BLaER1 treated with 17β-estradiol and CSF1 and Interleukin-3, amounts not matched to agents 10 nM and 100 nM (cell line): ENCODE measurements around the gene ZNF689.
"Not testable (repeated sequence)": the region's sequence is repeated elsewhere in the genome, so short reads cannot be mapped to it uniquely, and the experiment has no call there.

Source experiments
- H3K27ac ChIP-seq, 11 experiments: shearing (Covaris generic); formaldehyde crosslinking; 2 replicates each; pipeline ENCODE4 v1.8.1; 2022
- H3K27me3 ChIP-seq, 11 experiments: shearing (Covaris generic); formaldehyde crosslinking; 2 replicates each; pipeline ENCODE4 v1.8.1; 2022
- H3K36me3 ChIP-seq, 11 experiments: shearing (Covaris generic); formaldehyde crosslinking; 2 replicates each; pipeline ENCODE4 v1.8.1; 2022
- H3K4me1 ChIP-seq, 10 experiments: shearing (Covaris generic); formaldehyde crosslinking; 2 replicates each; pipeline ENCODE4 v1.8.1; 2022
- H3K4me2 ChIP-seq, 11 experiments: shearing (Covaris generic); formaldehyde crosslinking; 2 replicates each; pipeline ENCODE4 v1.8.1; 2022
- H3K4me3 ChIP-seq, 10 experiments: shearing (Covaris generic); formaldehyde crosslinking; 2 replicates each; pipeline ENCODE4 v1.8.1; 2022
- H3K9ac ChIP-seq, 11 experiments: shearing (Covaris generic); formaldehyde crosslinking; 2 replicates each; pipeline ENCODE4 v1.8.1; 2022
- H3K9me3 ChIP-seq, 11 experiments: shearing (Covaris generic); formaldehyde crosslinking; replicated peaks in 1 of 11; 2 replicates each; pipeline ENCODE4 v1.8.1; 2022
- H4K20me1 ChIP-seq, 11 experiments: shearing (Covaris generic); formaldehyde crosslinking; 2 replicates each; pipeline ENCODE4 v1.8.1; 2022
- Cebpa-rat ChIP-seq, 11 experiments: shearing (Covaris generic); IDR thresholded peaks; 2 replicates each; pipeline ENCODE4 v1.8.1; 2022

The ZNF689 gene

DNA sequence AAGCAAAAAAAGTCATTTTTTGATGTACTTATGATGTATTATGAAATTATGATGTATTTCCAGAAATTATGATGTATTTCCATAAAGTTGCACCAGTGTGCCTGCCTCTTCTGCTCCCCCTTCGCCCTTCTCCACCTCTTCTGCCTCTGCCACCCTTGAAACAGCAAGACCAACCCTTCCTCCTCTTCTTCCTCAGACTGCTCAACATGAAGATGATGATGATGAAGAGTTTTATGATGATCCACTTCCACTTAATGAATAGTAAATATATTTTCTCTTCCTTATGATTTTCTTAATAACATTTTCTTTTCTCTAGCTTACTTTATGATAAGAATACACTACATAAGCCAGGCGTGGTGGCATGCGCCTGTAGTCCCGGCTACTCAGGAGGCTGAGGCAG is 17.3 kb downstream of the ZNF689 start:
- H3K9me3 ChIP-seq, result peaks cover 0 to 4% (median 0%) of the 10 kb centered on the region in 11 experiments; a peak in 1 of 22 replicates
- no peak overlapping the region for H3K4me2 ChIP-seq
- H3K4me3 ChIP-seq, result no peak overlapping the region
- no peak overlapping the region for H3K9ac ChIP-seq
- no peaks in the 10 kb centered on the region for H3K27me3 ChIP-seq
- H3K27ac ChIP-seq, result no peak overlapping the region
- H4K20me1 ChIP-seq, result no peaks in the 10 kb centered on the region
- peaks cover 5 to 69% (median 39%) of the 10 kb centered on the region in 11 experiments; a peak in 21 of 22 replicates for H3K36me3 ChIP-seq
- TF ChIP-seq Cebpa-rat (IDR thresholded peaks at IDR 0.05), result no peak
- peaks cover 0 to 10% (median under 1%) of the 10 kb centered on the region in 10 experiments; a peak in 4 of 20 replicates for H3K4me1 ChIP-seq

DNA sequence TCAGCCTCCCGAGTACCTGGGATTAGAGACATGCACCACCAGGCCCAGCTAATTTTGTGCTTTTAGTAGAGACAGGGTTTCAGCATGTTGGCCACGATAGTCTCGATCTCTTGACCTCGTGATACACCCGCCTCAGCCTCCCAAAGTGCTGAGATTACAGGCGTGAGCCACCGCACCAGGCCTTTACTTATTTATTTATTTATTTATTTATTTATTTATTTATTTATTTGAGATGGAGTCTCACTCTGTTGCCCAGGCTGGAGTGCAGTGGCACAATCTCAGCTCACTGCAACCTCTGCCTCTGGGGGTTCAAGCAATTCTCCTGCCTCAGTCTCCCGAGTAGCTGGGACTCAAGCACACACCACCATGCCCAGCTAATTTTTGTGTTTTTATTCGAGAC is 19.3 kb downstream of the ZNF689 start:
- H3K4me3 ChIP-seq, H3K27me3 ChIP-seq, H4K20me1 ChIP-seq, H3K27ac ChIP-seq, H3K9ac ChIP-seq, H3K9me3 ChIP-seq, H3K4me2 ChIP-seq: not testable (repeated sequence)
- peaks cover 7 to 23% (median 12%) of the 10 kb centered on the region in 10 experiments for H3K4me1 ChIP-seq
- peaks cover 5 to 72% (median 48%) of the 10 kb centered on the region in 11 experiments; a peak in 21 of 22 replicates for H3K36me3 ChIP-seq

DNA sequence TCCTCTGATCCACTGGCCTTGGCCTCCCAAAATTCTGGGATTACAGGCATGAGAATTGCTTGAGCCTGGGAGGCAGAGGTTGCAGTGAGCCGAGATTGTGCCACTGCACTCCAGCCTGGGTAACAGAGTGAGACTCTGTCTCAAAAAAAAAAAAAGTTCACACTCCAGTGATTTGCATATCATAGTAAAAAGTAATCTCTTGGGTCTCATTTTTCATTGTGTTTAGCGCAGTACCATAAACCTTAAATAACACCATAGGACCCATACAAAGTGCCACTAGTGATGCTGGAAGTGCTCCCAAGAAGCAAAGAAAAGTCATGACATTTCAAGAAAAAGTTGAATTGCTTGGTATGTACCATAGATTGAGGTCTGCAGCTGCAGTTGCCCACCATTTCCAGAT is 20.6 kb downstream of the ZNF689 start:
- Histone ChIP-seq H3K36me3 (peaks cover 5 to 64% (median 41%) of the 10 kb centered on the region in 11 experiments; a peak in 21 of 22 replicates), H3K4me1 (peaks cover 10 to 26% (median 16%) of the 10 kb centered on the region in 10 experiments)
- not testable (repeated sequence) for H3K27me3 ChIP-seq, H3K4me2 ChIP-seq, H4K20me1 ChIP-seq, H3K4me3 ChIP-seq, H3K9ac ChIP-seq, H3K27ac ChIP-seq, H3K9me3 ChIP-seq

DNA sequence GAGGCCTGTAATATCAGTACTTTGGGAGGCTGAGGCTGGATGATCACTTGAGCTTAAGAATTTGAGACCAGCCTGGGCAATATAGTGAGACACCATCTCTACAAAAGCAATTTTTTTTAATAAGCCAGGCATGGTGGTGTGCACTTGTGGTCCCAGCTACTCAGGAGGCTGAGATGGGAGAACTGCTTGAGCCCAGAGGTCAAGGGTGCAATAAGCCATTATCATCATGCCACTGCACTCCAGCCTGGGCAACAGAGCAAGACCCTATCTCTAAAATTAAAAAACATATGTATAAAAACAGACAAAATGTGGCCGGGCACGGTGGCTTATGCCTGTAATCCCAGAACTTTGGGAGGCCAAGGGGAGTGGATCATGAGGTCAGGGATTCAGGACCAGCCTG is 21.5 kb downstream of the ZNF689 start:
- Histone ChIP-seq H3K9me3 (no peaks in the 10 kb centered on the region), H3K4me1 (peaks cover 19 to 36% (median 25%) of the 10 kb centered on the region in 10 experiments), H3K27ac (no peak overlapping the region), H3K4me2 (no peak overlapping the region; a peak in 1 of 22 replicates), H3K9ac (no peak overlapping the region), H4K20me1 (no peaks in the 10 kb centered on the region), H3K4me3 (no peak overlapping the region), H3K27me3 (no peaks in the 10 kb centered on the region), H3K36me3 (peaks cover 5 to 63% (median 39%) of the 10 kb centered on the region in 11 experiments; a peak in 21 of 22 replicates)
- TF ChIP-seq Cebpa-rat (IDR thresholded peaks at IDR 0.05), result no peak

DNA sequence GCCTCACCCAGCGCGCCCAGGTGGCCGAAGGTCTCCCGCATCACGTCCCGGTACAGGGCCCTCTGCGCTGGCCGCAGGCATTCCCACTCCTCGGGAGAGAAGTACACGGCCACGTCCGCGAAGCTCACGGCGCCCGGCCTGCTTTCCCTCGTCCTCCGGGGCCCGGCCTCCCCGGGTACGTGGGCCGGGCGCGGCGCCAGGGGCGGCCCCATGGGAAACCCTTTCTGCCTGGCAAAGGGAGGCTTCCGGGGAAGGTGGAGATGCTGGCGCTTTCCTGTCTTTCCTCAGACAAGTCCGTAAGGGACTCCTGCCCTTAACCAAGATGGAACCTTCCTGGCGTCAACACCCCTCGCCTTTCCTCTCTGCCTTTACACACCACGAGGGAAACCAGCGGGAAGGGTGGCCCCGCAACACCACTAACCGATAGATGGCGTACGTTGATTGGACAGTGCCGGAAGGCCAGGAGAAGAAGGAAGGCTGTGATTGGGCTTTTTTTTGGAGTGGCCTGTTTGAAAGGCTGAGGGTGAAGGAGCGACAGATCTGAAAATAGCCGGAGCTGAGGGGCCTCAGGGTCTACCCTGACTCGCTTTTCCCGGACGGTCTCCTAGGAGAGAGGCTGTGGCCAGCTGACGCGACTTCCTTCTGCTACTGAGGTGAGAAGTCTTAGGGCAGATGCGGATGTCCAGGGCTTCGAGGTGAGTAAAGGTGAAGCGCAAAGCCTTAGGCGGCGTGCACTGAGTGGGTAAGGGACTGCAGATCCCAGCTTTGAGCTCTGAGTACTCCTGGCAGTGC is 24.6 kb downstream of the ZNF689 start, which contains the start of gene ZNF785:
Gene ZNF785, minus strand, starts transcription at position 298 of the 792 bp plus-strand sequence. Its CDS starts 86 bp downstream, at position 212.
- peaks cover 26 to 70% (median 53%) of the 10 kb centered on the region in 11 experiments for H3K36me3 ChIP-seq
- H3K9ac ChIP-seq, result peak within 1 kb of the TSS; percentile 85 to 97 (median 92)
- no peaks in the 10 kb centered on the region for H3K9me3 ChIP-seq
- H3K27ac ChIP-seq, result peak within 1 kb of the TSS; percentile 81 to 98 (median 94)
- peak within 1 kb of the TSS; percentile 64 to 86 (median 76) for H3K4me3 ChIP-seq
- peak within 1 kb of the TSS; percentile 77 to 98 (median 87) for H3K4me2 ChIP-seq
- H3K27me3 ChIP-seq, result no peaks in the 10 kb centered on the region
- peaks cover 42 to 59% (median 47%) of the 10 kb centered on the region in 10 experiments for H3K4me1 ChIP-seq
- no peak for TF ChIP-seq Cebpa-rat (IDR thresholded peaks at IDR 0.05)
- peaks cover 0 to 18% (median 8%) of the 10 kb centered on the region in 11 experiments; a peak in 8 of 22 replicates for H4K20me1 ChIP-seq

DNA sequence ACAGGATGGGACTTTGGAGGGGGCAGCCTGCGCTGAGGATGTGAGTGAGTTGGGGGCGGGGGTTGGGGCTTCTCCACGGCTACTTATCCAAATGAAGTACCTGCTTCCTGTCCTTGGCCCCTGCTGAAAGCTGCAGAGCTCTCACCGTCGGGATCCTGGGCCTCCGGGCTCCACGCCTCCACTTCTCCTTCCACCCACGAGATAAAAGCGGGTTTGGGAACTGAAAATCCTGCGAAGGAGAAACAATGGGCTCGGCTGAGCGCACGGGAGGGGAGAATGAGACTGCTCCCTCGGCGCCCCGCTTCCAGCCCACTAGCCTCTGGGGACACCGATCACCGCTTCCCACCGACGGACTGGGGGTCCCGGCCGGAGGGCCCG is 25.2 kb downstream of the ZNF689 start:
- H3K27me3 ChIP-seq, result no peaks in the 10 kb centered on the region
- H3K27ac ChIP-seq, result peak overlapping the region; percentile 81 to 98 (median 94)
- no peaks in the 10 kb centered on the region for H3K9me3 ChIP-seq
- peak overlapping the region; percentile 77 to 95 (median 86) for H3K4me2 ChIP-seq
- peaks cover 42 to 59% (median 47%) of the 10 kb centered on the region in 10 experiments for H3K4me1 ChIP-seq
- H4K20me1 ChIP-seq, result peaks cover 0 to 19% (median 8%) of the 10 kb centered on the region in 11 experiments; a peak in 8 of 22 replicates
- peak overlapping the region; percentile 64 to 86 (median 76) for H3K4me3 ChIP-seq
- H3K9ac ChIP-seq, result peak overlapping the region; percentile 85 to 97 (median 92)
- no peak for TF ChIP-seq Cebpa-rat (IDR thresholded peaks at IDR 0.05)
- H3K36me3 ChIP-seq, result peaks cover 26 to 73% (median 57%) of the 10 kb centered on the region in 11 experiments

DNA sequence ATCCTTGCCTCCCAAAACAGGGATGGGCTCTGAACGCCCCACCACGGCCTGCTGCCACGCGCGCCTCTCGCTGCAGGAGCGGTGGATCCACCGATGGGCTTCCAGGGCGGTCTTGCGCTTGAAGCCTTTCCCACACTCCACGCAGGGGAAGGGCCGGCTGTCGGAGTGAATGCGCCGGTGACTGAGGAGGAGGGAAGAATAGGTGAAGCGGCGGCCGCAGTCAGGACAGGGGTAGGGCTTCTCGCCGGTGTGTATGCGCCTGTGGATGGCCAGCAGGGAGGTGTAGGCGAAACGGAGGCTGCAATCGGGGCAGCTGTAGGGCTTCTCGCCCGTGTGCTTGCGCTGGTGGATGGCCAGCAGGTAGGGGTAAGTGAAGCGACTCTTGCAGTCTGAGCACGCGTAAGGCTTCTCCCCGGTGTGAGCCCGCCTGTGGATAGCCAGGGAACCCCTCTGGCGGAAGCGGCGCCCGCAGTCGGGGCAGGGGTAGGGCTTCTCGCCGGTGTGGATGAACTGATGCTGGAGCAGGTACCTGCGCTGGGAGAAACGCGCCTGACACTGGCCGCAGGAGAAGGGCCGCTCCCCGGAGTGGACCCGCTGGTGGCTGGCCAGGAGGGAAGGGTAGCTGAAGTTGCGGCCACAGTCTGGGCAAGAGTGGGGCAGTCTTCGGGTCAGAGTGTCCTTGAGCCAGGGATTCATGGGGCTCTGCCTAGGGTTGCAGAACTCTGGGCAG is 27.4 kb downstream of the ZNF689 start:
- peak overlapping the region in 7 of 11 experiments; percentile 10 to 51 (median 29); a peak in 7 of 22 replicates for H3K9ac ChIP-seq
- TF ChIP-seq Cebpa-rat (IDR thresholded peaks at IDR 0.05), result no peak
- no peaks in the 10 kb centered on the region for H3K9me3 ChIP-seq
- H3K4me1 ChIP-seq, result peaks cover 46 to 74% (median 53%) of the 10 kb centered on the region in 10 experiments
- peaks cover 0 to 23% (median 11%) of the 10 kb centered on the region in 11 experiments; a peak in 8 of 22 replicates for H4K20me1 ChIP-seq
- H3K27ac ChIP-seq, result peak overlapping the region in 1 of 11 experiments; percentile 22; a peak in 2 of 22 replicates
- peak overlapping the region in 2 of 10 experiments; percentile 2 to 23; a peak in 1 of 20 replicates for H3K4me3 ChIP-seq
- peaks cover 40 to 76% (median 69%) of the 10 kb centered on the region in 11 experiments for H3K36me3 ChIP-seq
- peak overlapping the region; percentile 16 to 95 (median 52) for H3K4me2 ChIP-seq
- H3K27me3 ChIP-seq, result no peaks in the 10 kb centered on the region

DNA sequence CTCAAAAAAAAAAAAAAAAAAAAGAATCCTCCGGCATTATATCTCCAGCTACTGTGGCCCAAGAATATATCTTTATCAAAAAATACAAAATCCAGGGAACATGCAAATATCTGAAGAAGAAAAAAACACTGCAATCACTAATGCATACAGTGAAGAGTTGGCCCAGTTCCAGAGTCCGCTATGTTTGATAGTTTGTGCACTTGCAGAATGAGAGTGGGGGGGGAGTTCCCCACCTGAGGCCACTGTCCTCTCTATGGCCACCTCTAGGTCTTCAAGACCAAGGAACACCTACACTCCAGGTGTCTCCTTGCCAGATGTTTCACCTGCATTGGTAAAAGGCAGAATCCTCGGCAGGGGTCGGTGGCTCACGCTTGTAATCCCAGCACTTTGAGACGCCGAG is 28.7 kb downstream of the ZNF689 start:
- no peaks in the 10 kb centered on the region for H3K9me3 ChIP-seq
- H3K4me3 ChIP-seq, result 0 out of 20 replicates have a peak overlapping the region, but pooled peaks of 1 of the 10 experiments have one; percentile 23
- peaks cover 0 to 25% (median 11%) of the 10 kb centered on the region in 11 experiments; a peak in 8 of 22 replicates for H4K20me1 ChIP-seq
- no peak for TF ChIP-seq Cebpa-rat (IDR thresholded peaks at IDR 0.05)
- H3K27ac ChIP-seq, result no peak overlapping the region
- no peaks in the 10 kb centered on the region for H3K27me3 ChIP-seq
- H3K9ac ChIP-seq, result 0 out of 22 replicates have a peak overlapping the region, but pooled peaks of 2 of the 11 experiments have one; percentile 21 to 31
- peak overlapping the region; percentile 16 to 95 (median 38); a peak in 18 of 22 replicates for H3K4me2 ChIP-seq
- peaks cover 39 to 67% (median 45%) of the 10 kb centered on the region in 10 experiments for H3K4me1 ChIP-seq
- peaks cover 42 to 79% (median 72%) of the 10 kb centered on the region in 11 experiments for H3K36me3 ChIP-seq
